Neural cell (in vitro differentiated cells): Measurements from ENCODE around the gene SGCD. TPM values are rescaled to one million over a fixed set of nuclear protein-coding genes. Genes with fewer than 3 reads are reported as not detected.

Source experiments
- H2AFZ ChIP-seq: fragments of 200-600, 300-800 bp; sonication (generic), shearing (Covaris generic); 2 replicates; pipeline ENCODE4 v1.6.0; 2014; ENCODE audit warnings: low read depth, mild to moderate bottlenecking, antibody characterized with exemption, low read length, moderate library complexity
- H3F3A ChIP-seq: fragments of 200-600 bp; shearing (Covaris generic); 2 replicates; pipeline ENCODE4 v1.6.1; 2016; ENCODE audit warnings: mild to moderate bottlenecking, moderate library complexity, mixed read lengths, antibody characterized with exemption, low read length; ENCODE audit not compliant: insufficient read depth, poor library complexity, severe bottlenecking
- H3K27ac ChIP-seq: fragments of 200-600, 300-800 bp; sonication (generic), shearing (Covaris generic); 2 replicates; pipeline ENCODE4 v1.5.1; 2014; ENCODE audit warnings: mild to moderate bottlenecking, low read length, moderate library complexity
- H3K27me3 ChIP-seq: fragments of 300-800, 200-600 bp; sonication (generic), shearing (Covaris generic); 2 replicates; pipeline ENCODE4 v1.6.0; 2014; ENCODE audit warnings: mild to moderate bottlenecking, low read depth, low read length, moderate library complexity; ENCODE audit not compliant: insufficient read depth
- H3K36me3 ChIP-seq: fragments of 300-800, 200-600 bp; sonication (generic), shearing (Covaris generic); 2 replicates; pipeline ENCODE4 v1.5.1; 2014; ENCODE audit warnings: mild to moderate bottlenecking, antibody characterized with exemption, low read length, moderate library complexity; ENCODE audit not compliant: insufficient read depth
- H3K4me2 ChIP-seq: fragments of 300-800, 200-600 bp; sonication (generic), shearing (Covaris generic); 2 replicates; pipeline ENCODE4 v1.6.0; 2014; ENCODE audit warnings: mild to moderate bottlenecking, low read length
- H3K4me3 ChIP-seq: fragments of 300-800, 200-600 bp; sonication (generic), shearing (Covaris generic); 2 replicates; pipeline ENCODE4 v1.5.1; 2014; ENCODE audit warnings: mild to moderate bottlenecking, low read length, moderate library complexity
- H3K79me2 ChIP-seq: fragments of 200-600 bp; shearing (Covaris generic); replicated peaks from 2 replicates; pipeline ENCODE4 v1.6.0; 2014; ENCODE audit warnings: mild to moderate bottlenecking, low read length, moderate library complexity; ENCODE audit not compliant: insufficient read depth
- H3K9ac ChIP-seq: fragments of 300-800, 200-600 bp; sonication (generic), shearing (Covaris generic); 2 replicates; pipeline ENCODE4 v1.6.1; 2016; ENCODE audit warnings: mild to moderate bottlenecking, low read length, mixed read lengths
- H3K9me2 ChIP-seq: fragments of 200-600 bp; shearing (Covaris generic); 2 replicates; pipeline ENCODE4 v1.6.1; 2016; ENCODE audit warnings: mild to moderate bottlenecking, low read length, mixed read lengths; ENCODE audit not compliant: insufficient read depth
- H3K9me3 ChIP-seq: fragments of 200-600, 300-800 bp; sonication (generic), shearing (Covaris generic); 2 replicates; pipeline ENCODE4 v1.6.1; 2016; ENCODE audit warnings: mild to moderate bottlenecking, mixed run types, low read length, moderate library complexity, mixed read lengths
- H4K20me1 ChIP-seq: fragments of 200-600 bp; shearing (Covaris generic); 2 replicates; pipeline ENCODE4 v1.6.1; 2016; ENCODE audit warnings: mild to moderate bottlenecking, mixed run types; ENCODE audit not compliant: insufficient read depth
- EP300 ChIP-seq: fragments of 450-650 bp; conservative IDR thresholded peaks from 2 replicates; pipeline ENCODE4 v1.6.1; 2014; ENCODE audit warnings: antibody characterized with exemption, mild to moderate bottlenecking, moderate library complexity; ENCODE audit not compliant: poor library complexity, severe bottlenecking
- EZH2 ChIP-seq: fragments of 200-600, 300-800 bp; shearing (Covaris generic), sonication (generic); IDR thresholded peaks from 2 replicates; pipeline ENCODE4 v1.6.1; 2014; ENCODE audit warnings: antibody characterized with exemption, low read length, borderline replicate concordance, mild to moderate bottlenecking; ENCODE audit not compliant: insufficient read depth, poor library complexity, severe bottlenecking
- MXI1 ChIP-seq: fragments of 450-650 bp; conservative IDR thresholded peaks from 2 replicates; pipeline ENCODE4 v1.6.1; 2014; ENCODE audit warnings: antibody characterized with exemption, mild to moderate bottlenecking; ENCODE audit not compliant: poor library complexity, severe bottlenecking
- POLR2AphosphoS5 ChIP-seq: IDR thresholded peaks from 2 replicates; pipeline ENCODE4 v1.6.1; 2012
- RAD21 ChIP-seq: fragments of 450-650 bp; conservative IDR thresholded peaks from 2 replicates; pipeline ENCODE4 v1.6.1; 2014; ENCODE audit warnings: antibody characterized with exemption, mild to moderate bottlenecking, moderate library complexity
- SMC3 ChIP-seq: fragments of 450-650 bp; conservative IDR thresholded peaks from 2 replicates; pipeline ENCODE4 v1.6.1; 2014; ENCODE audit warnings: antibody characterized with exemption, mild to moderate bottlenecking, moderate library complexity; ENCODE audit not compliant: poor library complexity
- TAF1 ChIP-seq: IDR thresholded peaks from 2 replicates; pipeline ENCODE4 v1.6.1; 2012; ENCODE audit warnings: low read depth
- polyA plus RNA-seq: library from polyadenylated mRNA; depleted of rRNA; stranded (reverse); fragments of >200 nt; gene quantifications from 2 replicates; pipeline ENCODE4 v1.2.3, GENCODE V29; 2014
- TF ChIP-seq, protein P1 (sequence below): fragments of 450-650 bp; IDR thresholded peaks from 2 replicates; pipeline ENCODE4 v1.5.1; 2014; ENCODE audit warnings: antibody characterized with exemption, mild to moderate bottlenecking, moderate library complexity; ENCODE audit not compliant: poor library complexity, severe bottlenecking
- TF ChIP-seq, protein P2 (sequence below): IDR thresholded peaks from 2 replicates; pipeline ENCODE4 v1.6.1; 2012; ENCODE audit warnings: borderline replicate concordance

SGCD gene
- polyA plus RNA-seq, 1 donor from 2014 or later: 3.4 TPM

DNA sequence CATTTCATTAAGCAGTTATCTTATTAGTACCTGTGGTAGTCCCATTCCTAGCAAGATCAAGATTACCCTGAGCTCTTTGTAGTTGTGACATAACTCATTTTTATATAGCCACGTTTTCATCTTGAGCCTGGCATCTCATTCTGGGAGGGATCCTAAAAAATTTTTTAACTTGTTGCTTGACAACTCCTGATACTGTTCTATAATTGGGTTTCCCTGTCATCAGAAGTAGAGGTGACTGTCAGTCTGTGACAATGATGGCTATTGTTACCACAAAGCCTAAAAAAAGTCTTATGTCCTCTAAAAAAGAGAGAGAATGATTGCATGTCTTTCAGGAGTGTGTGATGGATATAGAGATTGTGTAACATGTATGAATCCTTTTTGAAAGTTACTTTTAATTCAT lies 164.8 kb downstream of the SGCD start:
- Histone ChIP-seq H4K20me1 (no peaks in the 10 kb centered on the region), H2AFZ (no peak overlapping the region), H3K4me2 (no peak overlapping the region), H3K36me3 (no peaks in the 10 kb centered on the region), H3K9me2 (no peaks in the 10 kb centered on the region), H3K4me3 (no peak overlapping the region), H3F3A (no peaks in the 10 kb centered on the region), H3K27me3 (no peaks in the 10 kb centered on the region), H3K27ac (no peak overlapping the region), H3K79me2 (no peaks in the 10 kb centered on the region), H3K9ac (no peak overlapping the region), H3K9me3 (no peaks in the 10 kb centered on the region)
- no peak for TF ChIP-seq POLR2AphosphoS5

DNA sequence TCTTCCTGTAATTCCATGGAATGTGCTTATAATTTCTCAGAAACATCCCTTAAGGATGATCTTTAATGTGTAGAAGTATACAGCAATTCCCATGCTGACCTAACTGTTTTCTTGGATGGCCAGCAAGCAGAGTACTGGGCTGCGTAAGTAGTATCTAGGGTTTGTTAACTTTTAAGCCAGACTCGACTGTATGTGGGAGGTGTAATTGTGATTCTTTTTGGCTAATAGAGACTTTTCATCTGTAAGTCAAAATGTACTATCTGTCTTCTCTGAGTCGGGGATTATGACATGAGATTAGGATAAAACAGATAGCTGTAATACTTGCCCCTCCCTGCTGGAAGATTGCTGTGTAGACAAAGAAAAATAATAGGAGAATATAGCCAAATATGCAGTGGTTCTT lies 169.3 kb downstream of the SGCD start:
- no peak overlapping the region for H3K4me2 ChIP-seq
- no peak for TF ChIP-seq RAD21
- H3K4me3 ChIP-seq: no peak overlapping the region
- no peaks in the 10 kb centered on the region for H4K20me1 ChIP-seq
- H2AFZ ChIP-seq: no peak overlapping the region
- H3K9ac ChIP-seq: no peak overlapping the region
- H3K79me2 ChIP-seq: no peaks in the 10 kb centered on the region
- H3K27ac ChIP-seq: no peak overlapping the region
- H3F3A ChIP-seq: no peaks in the 10 kb centered on the region
- H3K27me3 ChIP-seq: no peaks in the 10 kb centered on the region
- H3K9me3 ChIP-seq: no peaks in the 10 kb centered on the region
- H3K36me3 ChIP-seq: no peaks in the 10 kb centered on the region
- H3K9me2 ChIP-seq: no peaks in the 10 kb centered on the region

DNA sequence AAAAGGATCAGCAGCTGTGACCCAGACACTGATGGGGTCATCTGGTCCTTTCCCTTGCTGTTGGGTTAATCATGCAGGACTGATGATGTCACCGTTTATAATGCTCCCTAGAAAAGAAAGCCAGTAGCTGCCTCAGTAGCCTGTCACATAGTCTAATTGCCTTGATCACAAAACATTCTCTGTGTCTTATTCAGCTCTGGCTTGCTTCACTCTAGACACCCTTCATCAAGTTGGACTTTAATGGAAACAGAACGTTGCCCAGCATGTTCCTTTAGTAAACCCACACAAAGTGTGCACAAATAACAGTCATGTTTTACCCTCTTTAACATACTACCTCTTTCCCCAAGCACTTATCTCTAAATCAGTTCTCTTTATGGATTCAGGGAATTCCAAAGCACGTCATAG lies 170.8 kb downstream of the SGCD start:
- Histone ChIP-seq H3K9me2 (no peaks in the 10 kb centered on the region), H3K27ac (no peak overlapping the region), H3K79me2 (no peaks in the 10 kb centered on the region), H2AFZ (no peak overlapping the region), H3K9ac (no peak overlapping the region), H3K27me3 (no peaks in the 10 kb centered on the region), H3K36me3 (no peaks in the 10 kb centered on the region), H3K9me3 (no peaks in the 10 kb centered on the region), H3K4me2 (no peak overlapping the region), H3K4me3 (no peak overlapping the region), H4K20me1 (no peaks in the 10 kb centered on the region), H3F3A (no peaks in the 10 kb centered on the region)
- TF ChIP-seq POLR2AphosphoS5: no peak
- no peak for TF ChIP-seq EP300
- TF ChIP-seq, protein P1, sequence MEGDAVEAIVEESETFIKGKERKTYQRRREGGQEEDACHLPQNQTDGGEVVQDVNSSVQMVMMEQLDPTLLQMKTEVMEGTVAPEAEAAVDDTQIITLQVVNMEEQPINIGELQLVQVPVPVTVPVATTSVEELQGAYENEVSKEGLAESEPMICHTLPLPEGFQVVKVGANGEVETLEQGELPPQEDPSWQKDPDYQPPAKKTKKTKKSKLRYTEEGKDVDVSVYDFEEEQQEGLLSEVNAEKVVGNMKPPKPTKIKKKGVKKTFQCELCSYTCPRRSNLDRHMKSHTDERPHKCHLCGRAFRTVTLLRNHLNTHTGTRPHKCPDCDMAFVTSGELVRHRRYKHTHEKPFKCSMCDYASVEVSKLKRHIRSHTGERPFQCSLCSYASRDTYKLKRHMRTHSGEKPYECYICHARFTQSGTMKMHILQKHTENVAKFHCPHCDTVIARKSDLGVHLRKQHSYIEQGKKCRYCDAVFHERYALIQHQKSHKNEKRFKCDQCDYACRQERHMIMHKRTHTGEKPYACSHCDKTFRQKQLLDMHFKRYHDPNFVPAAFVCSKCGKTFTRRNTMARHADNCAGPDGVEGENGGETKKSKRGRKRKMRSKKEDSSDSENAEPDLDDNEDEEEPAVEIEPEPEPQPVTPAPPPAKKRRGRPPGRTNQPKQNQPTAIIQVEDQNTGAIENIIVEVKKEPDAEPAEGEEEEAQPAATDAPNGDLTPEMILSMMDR: no peak
- no peak for TF ChIP-seq SMC3
- no peak for TF ChIP-seq TAF1
- no peak for TF ChIP-seq RAD21
- TF ChIP-seq EZH2: no peak
- TF ChIP-seq MXI1: no peak
- TF ChIP-seq, protein P2, sequence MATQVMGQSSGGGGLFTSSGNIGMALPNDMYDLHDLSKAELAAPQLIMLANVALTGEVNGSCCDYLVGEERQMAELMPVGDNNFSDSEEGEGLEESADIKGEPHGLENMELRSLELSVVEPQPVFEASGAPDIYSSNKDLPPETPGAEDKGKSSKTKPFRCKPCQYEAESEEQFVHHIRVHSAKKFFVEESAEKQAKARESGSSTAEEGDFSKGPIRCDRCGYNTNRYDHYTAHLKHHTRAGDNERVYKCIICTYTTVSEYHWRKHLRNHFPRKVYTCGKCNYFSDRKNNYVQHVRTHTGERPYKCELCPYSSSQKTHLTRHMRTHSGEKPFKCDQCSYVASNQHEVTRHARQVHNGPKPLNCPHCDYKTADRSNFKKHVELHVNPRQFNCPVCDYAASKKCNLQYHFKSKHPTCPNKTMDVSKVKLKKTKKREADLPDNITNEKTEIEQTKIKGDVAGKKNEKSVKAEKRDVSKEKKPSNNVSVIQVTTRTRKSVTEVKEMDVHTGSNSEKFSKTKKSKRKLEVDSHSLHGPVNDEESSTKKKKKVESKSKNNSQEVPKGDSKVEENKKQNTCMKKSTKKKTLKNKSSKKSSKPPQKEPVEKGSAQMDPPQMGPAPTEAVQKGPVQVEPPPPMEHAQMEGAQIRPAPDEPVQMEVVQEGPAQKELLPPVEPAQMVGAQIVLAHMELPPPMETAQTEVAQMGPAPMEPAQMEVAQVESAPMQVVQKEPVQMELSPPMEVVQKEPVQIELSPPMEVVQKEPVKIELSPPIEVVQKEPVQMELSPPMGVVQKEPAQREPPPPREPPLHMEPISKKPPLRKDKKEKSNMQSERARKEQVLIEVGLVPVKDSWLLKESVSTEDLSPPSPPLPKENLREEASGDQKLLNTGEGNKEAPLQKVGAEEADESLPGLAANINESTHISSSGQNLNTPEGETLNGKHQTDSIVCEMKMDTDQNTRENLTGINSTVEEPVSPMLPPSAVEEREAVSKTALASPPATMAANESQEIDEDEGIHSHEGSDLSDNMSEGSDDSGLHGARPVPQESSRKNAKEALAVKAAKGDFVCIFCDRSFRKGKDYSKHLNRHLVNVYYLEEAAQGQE: no peak
